Type B pancreatic cell (in vitro differentiated cells): ENCODE data around the gene MPPED2. TPM values are rescaled to one million over a fixed set of nuclear protein-coding genes. Genes with fewer than 3 reads are reported as not detected.

ENCODE experiments used
- DNase-seq: peaks from one replicate; pipeline ENCODE4 v3.0.0; 2021; ENCODE audit warnings: mixed read lengths; ENCODE audit not compliant: unreplicated experiment; ENCODE audit errors: extremely low spot score
- H3K27ac Mint-ChIP-seq: 2 replicates; pipeline ENCODE4 v1.8.0; 2021; ENCODE audit warnings: mild to moderate bottlenecking, mixed read lengths
- H3K27me3 Mint-ChIP-seq: 2 replicates; pipeline ENCODE4 v1.8.0; 2021; ENCODE audit warnings: mixed read lengths
- H3K36me3 Mint-ChIP-seq: 2 replicates; pipeline ENCODE4 v1.8.0; 2021; ENCODE audit warnings: mixed read lengths
- H3K4me1 Mint-ChIP-seq: one replicate; pipeline ENCODE4 v1.8.0; 2021; ENCODE audit warnings: mixed read lengths; ENCODE audit not compliant: unreplicated experiment
- H3K4me3 Mint-ChIP-seq: 2 replicates; pipeline ENCODE4 v1.8.0; 2021; ENCODE audit warnings: mild to moderate bottlenecking, mixed read lengths
- H3K9me3 Mint-ChIP-seq: 2 replicates; pipeline ENCODE4 v1.8.0; 2021; ENCODE audit warnings: mixed read lengths
- total RNA-seq: library from RNA; stranded (reverse); gene quantifications from 2 replicates; pipeline ENCODE4 v1.2.1, GENCODE V29; 2021; ENCODE audit warnings: low replicate concordance
- TF ChIP-seq, protein P1 (sequence below): fragments of 200-600 bp; sonication (generic); conservative IDR thresholded peaks from 2 replicates; pipeline ENCODE4 v1.5.0; 2021; ENCODE audit warnings: antibody characterized with exemption, mild to moderate bottlenecking

MPPED2 gene
- total RNA-seq, 1 donor from 2014 or later, result 63.9 TPM

DNA sequence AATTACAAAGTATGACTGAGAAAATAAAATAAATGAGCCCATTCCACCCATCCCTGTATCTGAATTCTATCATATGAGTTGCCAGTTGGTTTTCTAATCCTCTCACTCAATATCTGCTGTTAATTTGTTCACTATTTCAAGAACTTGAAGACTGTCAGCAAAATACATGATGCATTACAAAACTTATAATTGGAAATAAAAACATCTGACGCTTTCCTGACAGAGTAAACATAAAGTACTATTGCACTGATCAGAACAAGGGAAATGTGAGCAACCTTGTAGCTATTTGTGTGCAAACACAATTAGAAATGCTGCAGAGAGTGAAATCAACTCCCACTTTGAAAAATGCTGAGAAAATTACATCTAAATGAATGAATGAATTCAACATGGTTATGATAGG is 97.1 kb downstream of the MPPED2 start:
- peak overlapping the region; percentile 76 for H3K27ac Mint-ChIP-seq
- peaks cover 15% of the 10 kb centered on the region for H3K36me3 Mint-ChIP-seq
- no peak for DNase-seq
- TF ChIP-seq, protein P1, sequence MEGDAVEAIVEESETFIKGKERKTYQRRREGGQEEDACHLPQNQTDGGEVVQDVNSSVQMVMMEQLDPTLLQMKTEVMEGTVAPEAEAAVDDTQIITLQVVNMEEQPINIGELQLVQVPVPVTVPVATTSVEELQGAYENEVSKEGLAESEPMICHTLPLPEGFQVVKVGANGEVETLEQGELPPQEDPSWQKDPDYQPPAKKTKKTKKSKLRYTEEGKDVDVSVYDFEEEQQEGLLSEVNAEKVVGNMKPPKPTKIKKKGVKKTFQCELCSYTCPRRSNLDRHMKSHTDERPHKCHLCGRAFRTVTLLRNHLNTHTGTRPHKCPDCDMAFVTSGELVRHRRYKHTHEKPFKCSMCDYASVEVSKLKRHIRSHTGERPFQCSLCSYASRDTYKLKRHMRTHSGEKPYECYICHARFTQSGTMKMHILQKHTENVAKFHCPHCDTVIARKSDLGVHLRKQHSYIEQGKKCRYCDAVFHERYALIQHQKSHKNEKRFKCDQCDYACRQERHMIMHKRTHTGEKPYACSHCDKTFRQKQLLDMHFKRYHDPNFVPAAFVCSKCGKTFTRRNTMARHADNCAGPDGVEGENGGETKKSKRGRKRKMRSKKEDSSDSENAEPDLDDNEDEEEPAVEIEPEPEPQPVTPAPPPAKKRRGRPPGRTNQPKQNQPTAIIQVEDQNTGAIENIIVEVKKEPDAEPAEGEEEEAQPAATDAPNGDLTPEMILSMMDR, result no peak
- H3K4me1 Mint-ChIP-seq, result peaks cover 47% of the 10 kb centered on the region
- H3K27me3 Mint-ChIP-seq, result no peaks in the 10 kb centered on the region
- H3K4me3 Mint-ChIP-seq, result peak overlapping the region; percentile 79
- H3K9me3 Mint-ChIP-seq, result no peaks in the 10 kb centered on the region

DNA sequence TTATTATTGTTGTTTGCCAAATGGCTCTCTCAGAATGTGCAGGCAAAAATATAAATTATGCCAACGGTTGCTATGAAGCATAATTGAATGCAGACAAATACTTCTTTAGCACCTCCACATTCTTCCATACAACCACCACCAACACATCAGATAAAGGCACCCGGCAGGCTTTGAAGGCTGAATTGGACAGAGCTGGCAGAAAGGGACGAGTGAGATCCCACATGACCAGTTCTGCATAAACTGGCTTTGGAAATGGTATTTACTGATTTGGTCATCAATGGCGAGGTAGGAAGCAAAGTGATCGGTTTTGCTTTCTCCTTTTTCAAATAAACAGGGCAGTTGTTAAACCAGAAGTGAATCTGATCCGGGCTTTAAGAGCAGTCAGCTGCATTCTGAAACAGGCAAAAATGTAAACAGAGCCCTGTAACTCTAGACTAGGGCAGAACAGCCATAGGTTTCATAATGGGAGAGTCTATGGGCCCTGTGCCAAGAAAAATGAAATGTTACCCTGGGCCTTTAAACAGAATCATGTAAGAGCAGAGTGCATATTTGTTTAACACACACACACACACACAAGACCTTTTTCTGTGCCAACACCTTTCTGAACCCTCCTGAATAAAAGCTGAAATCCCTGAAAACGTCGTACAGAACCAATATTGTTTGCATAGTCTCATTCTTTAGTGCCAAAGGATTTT is 97.7 kb downstream of the MPPED2 start:
- Mint-ChIP-seq H3K4me3 (peak overlapping the region; percentile 79), H3K4me1 (peaks cover 47% of the 10 kb centered on the region), H3K27me3 (no peaks in the 10 kb centered on the region), H3K27ac (peak overlapping the region; percentile 76), H3K36me3 (peaks cover 15% of the 10 kb centered on the region), H3K9me3 (no peaks in the 10 kb centered on the region)
- TF ChIP-seq, protein P1, result no peak
- no peak for DNase-seq

DNA sequence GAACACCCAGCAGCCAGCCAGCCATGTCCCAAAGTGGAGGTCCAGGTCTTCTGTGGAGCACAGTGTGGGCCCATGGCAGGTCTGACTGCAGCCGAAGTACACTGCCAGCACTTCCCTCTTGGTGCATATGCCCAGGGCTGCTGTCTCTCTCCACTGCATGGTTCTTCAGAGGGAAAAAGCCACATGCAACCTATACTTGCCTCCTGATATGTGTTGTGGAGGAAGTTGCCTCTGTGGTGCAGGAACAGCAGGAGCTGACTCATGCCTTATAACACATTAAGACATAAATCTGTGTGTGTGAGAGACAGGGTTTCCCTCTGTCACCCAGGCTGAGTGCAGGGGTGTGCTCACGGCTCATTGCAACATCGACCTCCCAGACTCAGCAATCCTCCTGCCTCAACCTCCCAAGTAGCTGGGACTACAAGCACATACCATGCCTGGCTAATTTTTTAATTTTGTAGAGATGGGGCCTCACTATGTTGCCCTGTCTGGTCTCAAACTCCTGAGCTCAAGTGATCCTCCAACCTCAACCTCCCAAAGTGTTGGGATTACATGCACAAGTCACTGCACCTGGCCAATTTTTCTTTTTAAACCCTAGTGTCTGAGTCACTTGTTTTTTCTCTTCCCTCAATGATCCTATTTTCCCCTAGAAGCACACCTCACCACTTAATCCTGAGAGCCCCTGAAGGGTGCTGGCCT is 98.8 kb downstream of the MPPED2 start:
- Mint-ChIP-seq H3K4me3 (no peak overlapping the region), H3K36me3 (peaks cover 11% of the 10 kb centered on the region), H3K4me1 (peaks cover 42% of the 10 kb centered on the region), H3K9me3 (no peaks in the 10 kb centered on the region), H3K27ac (peak overlapping the region; percentile 76), H3K27me3 (no peaks in the 10 kb centered on the region)
- no peak for DNase-seq
- TF ChIP-seq, protein P1, result no peak

DNA sequence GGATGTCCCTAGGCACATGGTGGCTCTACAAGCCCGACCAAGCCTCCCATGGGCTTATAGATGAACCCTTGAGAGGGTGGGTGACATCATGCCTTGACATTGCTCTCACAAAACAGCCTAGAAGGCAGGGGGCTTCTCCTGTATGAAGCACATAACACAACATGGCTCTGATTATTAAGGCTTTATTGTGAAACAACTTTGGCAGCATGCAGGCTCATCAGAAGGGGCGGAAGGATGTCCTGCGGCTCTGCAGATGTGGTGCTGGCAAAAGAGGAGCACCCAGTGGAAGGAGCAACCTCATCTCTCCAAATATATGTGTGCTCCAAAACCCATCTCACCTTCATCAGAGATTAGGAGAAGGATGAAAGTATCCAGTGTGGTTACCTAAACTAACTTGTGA is 100.4 kb downstream of the MPPED2 start:
- DNase-seq, result no peak
- H3K9me3 Mint-ChIP-seq, result no peaks in the 10 kb centered on the region
- H3K27ac Mint-ChIP-seq, result no peak overlapping the region
- no peaks in the 10 kb centered on the region for H3K27me3 Mint-ChIP-seq
- TF ChIP-seq, protein P1, result no peak
- peaks cover 5% of the 10 kb centered on the region for H3K36me3 Mint-ChIP-seq
- H3K4me1 Mint-ChIP-seq, result peaks cover 47% of the 10 kb centered on the region
- no peak overlapping the region for H3K4me3 Mint-ChIP-seq

DNA sequence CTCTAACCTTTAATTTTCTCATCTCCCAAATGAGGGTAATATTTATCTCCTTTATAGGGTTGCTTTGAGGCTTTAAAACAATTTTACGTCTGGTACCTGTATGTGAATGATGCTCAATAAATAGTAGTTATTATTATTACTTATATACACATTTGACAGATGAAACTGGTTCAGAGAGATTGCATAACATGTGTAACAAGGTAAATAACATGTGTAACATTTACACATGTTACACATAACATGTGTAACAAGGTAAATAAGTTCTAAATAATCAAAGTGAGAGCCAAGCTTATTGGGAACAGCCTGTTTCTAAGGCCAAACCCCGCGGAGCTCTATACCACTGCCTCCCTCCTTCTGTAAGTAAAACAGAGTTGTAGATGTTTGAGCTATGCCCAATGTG is 100.9 kb downstream of the MPPED2 start:
- TF ChIP-seq, protein P1, result no peak
- no peak overlapping the region for H3K27ac Mint-ChIP-seq
- H3K36me3 Mint-ChIP-seq, result peaks cover 5% of the 10 kb centered on the region

More for the DNA sequence above, 100.9 kb downstream of the MPPED2 start:
- no peak overlapping the region for H3K4me3 Mint-ChIP-seq
- no peak for DNase-seq
- H3K9me3 Mint-ChIP-seq, result no peaks in the 10 kb centered on the region
- H3K27me3 Mint-ChIP-seq, result no peaks in the 10 kb centered on the region
- H3K4me1 Mint-ChIP-seq, result peaks cover 47% of the 10 kb centered on the region
